Measurements from ENCODE around the gene UBA6. TPM values are rescaled to one million over a fixed set of nuclear protein-coding genes. Genes with fewer than 3 reads are reported as not detected.
A peak's percentile ranks its signal among the peaks of the same experiment; 100 is the strongest.

UBA6 gene
- total RNA-seq, 1 experiment from 2014 or later, result 81.5 TPM

DNA sequence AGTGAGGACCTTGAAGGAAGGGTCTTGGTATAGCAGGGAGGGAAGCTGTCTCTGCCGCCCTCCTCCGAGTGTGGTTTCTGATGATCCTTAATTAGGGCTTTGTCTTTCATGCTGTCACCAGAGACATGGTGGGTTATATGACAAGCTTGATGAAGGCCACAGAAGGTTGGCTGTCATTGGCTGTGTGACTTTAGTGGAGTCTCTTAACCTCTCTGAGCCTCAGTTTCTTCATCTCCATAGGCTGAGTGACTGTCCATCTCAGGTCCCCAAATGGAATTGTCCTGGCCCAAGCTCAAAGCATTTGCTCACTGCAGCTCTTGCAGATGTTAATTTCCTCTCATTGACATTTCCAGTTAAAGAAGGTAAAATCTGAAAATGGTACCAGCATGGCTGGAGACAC lies 16.6 kb upstream of the UBA6 start:
- ATAC-seq (no peak), DNase-seq (ENCODE audit: low spot score) (no peak)
- no peaks in the 10 kb centered on the region for H3K27me3 Mint-ChIP-seq (ENCODE audit: low read depth)
- H3K9me3 Mint-ChIP-seq, result peaks cover 8% of the 10 kb centered on the region
- CTCF ChIA-PET, result no interaction called here
- TF ChIP-seq, protein P1, sequence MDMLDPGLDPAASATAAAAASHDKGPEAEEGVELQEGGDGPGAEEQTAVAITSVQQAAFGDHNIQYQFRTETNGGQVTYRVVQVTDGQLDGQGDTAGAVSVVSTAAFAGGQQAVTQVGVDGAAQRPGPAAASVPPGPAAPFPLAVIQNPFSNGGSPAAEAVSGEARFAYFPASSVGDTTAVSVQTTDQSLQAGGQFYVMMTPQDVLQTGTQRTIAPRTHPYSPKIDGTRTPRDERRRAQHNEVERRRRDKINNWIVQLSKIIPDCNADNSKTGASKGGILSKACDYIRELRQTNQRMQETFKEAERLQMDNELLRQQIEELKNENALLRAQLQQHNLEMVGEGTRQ (CRISPR knock-in tag; IDR thresholded peaks at IDR 0.05), result no peak
- TF ChIP-seq SMAD4 (CRISPR knock-in tag; IDR thresholded peaks at IDR 0.05) (no peak), ZBTB21 (CRISPR knock-in tag; IDR thresholded peaks at IDR 0.05; ENCODE audit: borderline replicate concordance) (no peak)
- H3K27ac Mint-ChIP-seq, result no peak overlapping the region
- peaks cover 36% of the 10 kb centered on the region for H3K4me1 Mint-ChIP-seq
- no peak overlapping the region for H3K4me3 Mint-ChIP-seq
- POLR2A ChIA-PET, result no interaction called here
- peaks cover 39% of the 10 kb centered on the region for H3K36me3 Mint-ChIP-seq

DNA sequence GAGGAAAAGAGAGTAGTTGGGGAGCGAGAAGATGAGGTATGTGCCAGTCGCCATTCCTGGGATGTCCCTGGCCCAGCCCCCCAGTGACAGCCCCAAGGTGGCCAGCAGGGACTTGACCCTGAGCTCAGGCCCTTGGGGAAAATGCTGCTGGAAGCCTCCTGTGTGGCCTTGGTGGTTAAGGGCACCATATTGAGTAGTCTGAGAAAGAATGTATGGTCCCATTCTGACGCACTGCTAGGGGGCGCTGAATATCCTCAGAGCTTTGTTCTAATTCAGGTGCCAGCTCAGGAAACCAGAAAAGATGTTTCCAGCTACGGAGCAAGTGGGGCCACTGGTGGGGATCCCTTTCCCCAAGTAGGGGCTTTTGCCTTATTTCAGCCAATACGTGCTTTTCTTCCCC lies 14.0 kb upstream of the UBA6 start:
- TF ChIP-seq, protein P2, sequence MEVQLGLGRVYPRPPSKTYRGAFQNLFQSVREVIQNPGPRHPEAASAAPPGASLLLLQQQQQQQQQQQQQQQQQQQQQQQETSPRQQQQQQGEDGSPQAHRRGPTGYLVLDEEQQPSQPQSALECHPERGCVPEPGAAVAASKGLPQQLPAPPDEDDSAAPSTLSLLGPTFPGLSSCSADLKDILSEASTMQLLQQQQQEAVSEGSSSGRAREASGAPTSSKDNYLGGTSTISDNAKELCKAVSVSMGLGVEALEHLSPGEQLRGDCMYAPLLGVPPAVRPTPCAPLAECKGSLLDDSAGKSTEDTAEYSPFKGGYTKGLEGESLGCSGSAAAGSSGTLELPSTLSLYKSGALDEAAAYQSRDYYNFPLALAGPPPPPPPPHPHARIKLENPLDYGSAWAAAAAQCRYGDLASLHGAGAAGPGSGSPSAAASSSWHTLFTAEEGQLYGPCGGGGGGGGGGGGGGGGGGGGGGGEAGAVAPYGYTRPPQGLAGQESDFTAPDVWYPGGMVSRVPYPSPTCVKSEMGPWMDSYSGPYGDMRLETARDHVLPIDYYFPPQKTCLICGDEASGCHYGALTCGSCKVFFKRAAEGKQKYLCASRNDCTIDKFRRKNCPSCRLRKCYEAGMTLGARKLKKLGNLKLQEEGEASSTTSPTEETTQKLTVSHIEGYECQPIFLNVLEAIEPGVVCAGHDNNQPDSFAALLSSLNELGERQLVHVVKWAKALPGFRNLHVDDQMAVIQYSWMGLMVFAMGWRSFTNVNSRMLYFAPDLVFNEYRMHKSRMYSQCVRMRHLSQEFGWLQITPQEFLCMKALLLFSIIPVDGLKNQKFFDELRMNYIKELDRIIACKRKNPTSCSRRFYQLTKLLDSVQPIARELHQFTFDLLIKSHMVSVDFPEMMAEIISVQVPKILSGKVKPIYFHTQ (CRISPR knock-in tag; IDR thresholded peaks at IDR 0.05), result no peak
- TF ChIP-seq, protein P3, sequence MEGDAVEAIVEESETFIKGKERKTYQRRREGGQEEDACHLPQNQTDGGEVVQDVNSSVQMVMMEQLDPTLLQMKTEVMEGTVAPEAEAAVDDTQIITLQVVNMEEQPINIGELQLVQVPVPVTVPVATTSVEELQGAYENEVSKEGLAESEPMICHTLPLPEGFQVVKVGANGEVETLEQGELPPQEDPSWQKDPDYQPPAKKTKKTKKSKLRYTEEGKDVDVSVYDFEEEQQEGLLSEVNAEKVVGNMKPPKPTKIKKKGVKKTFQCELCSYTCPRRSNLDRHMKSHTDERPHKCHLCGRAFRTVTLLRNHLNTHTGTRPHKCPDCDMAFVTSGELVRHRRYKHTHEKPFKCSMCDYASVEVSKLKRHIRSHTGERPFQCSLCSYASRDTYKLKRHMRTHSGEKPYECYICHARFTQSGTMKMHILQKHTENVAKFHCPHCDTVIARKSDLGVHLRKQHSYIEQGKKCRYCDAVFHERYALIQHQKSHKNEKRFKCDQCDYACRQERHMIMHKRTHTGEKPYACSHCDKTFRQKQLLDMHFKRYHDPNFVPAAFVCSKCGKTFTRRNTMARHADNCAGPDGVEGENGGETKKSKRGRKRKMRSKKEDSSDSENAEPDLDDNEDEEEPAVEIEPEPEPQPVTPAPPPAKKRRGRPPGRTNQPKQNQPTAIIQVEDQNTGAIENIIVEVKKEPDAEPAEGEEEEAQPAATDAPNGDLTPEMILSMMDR (IDR thresholded peaks at IDR 0.05), result peak; percentile 13; the same call in 1 of the 2 replicates
- TF ChIP-seq GRHL2 (CRISPR knock-in tag; IDR thresholded peaks at IDR 0.05; ENCODE audit: insufficient replicate concordance, severe bottlenecking), result no peak
- Mint-ChIP-seq H3K9me3 (no peaks in the 10 kb centered on the region), H3K27ac (no peak overlapping the region), H3K27me3 (ENCODE audit: low read depth) (no peaks in the 10 kb centered on the region), H3K4me3 (no peak overlapping the region), H3K36me3 (peaks cover 19% of the 10 kb centered on the region), H3K4me1 (peaks cover 43% of the 10 kb centered on the region)
- no peak for DNase-seq (ENCODE audit: low spot score)
- peak; percentile 16 for ATAC-seq
- POLR2A ChIA-PET, result no interaction called here
- CTCF ChIA-PET, result interaction anchor here (1.0 to 5.0 kb wide), 4 partner anchors 9 to 204 kb away, joined by 3 to 27 read pairs (median 12); partner anchors contain the start of gene UBA6

DNA sequence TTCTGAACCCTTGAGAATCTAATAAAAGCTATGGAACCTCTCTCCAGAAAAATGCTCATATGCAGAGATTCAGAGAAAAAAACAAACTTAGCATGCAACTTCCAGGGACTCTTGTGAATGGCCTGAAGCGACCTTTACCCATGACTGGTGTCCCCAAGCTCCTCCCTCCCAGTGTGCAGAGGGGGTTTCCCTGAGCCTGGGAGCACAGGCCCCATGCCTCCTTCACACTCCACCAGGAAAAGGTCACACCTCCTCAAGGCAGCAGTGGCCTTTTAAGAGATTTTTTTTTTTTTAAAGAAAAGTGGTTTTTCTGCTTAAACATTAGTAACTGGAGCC lies 13.3 kb upstream of the UBA6 start:
- no peak for ATAC-seq
- Mint-ChIP-seq H3K4me3 (no peak overlapping the region), H3K9me3 (no peaks in the 10 kb centered on the region), H3K36me3 (peaks cover 19% of the 10 kb centered on the region), H3K4me1 (peaks cover 43% of the 10 kb centered on the region), H3K27ac (no peak overlapping the region), H3K27me3 (ENCODE audit: low read depth) (no peaks in the 10 kb centered on the region)
- ChIA-PET CTCF (interaction anchor here (1.2 to 5.0 kb wide), 3 partner anchors 9 to 204 kb away, joined by 3 to 27 read pairs (median 20); partner anchors contain the start of gene UBA6), POLR2A (no interaction called here)
- no peak for DNase-seq (ENCODE audit: low spot score)
- no peak for TF ChIP-seq MXD4 (CRISPR knock-in tag; IDR thresholded peaks at IDR 0.05; ENCODE audit: borderline replicate concordance)
- TF ChIP-seq, protein P4, sequence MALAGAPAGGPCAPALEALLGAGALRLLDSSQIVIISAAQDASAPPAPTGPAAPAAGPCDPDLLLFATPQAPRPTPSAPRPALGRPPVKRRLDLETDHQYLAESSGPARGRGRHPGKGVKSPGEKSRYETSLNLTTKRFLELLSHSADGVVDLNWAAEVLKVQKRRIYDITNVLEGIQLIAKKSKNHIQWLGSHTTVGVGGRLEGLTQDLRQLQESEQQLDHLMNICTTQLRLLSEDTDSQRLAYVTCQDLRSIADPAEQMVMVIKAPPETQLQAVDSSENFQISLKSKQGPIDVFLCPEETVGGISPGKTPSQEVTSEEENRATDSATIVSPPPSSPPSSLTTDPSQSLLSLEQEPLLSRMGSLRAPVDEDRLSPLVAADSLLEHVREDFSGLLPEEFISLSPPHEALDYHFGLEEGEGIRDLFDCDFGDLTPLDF (CRISPR knock-in tag; IDR thresholded peaks at IDR 0.05), result no peak
- TF ChIP-seq ZNF671 (CRISPR knock-in tag; IDR thresholded peaks at IDR 0.05), result no peak
- no peak for TF ChIP-seq ZNF138 (CRISPR knock-in tag; conservative IDR thresholded peaks at IDR 0.05)
- no peak for TF ChIP-seq ELF4 (CRISPR knock-in tag; IDR thresholded peaks at IDR 0.05; ENCODE audit: low read depth)
- TF ChIP-seq CREB1 (CRISPR knock-in tag; IDR thresholded peaks at IDR 0.05), result no peak
- TF ChIP-seq, protein P5, sequence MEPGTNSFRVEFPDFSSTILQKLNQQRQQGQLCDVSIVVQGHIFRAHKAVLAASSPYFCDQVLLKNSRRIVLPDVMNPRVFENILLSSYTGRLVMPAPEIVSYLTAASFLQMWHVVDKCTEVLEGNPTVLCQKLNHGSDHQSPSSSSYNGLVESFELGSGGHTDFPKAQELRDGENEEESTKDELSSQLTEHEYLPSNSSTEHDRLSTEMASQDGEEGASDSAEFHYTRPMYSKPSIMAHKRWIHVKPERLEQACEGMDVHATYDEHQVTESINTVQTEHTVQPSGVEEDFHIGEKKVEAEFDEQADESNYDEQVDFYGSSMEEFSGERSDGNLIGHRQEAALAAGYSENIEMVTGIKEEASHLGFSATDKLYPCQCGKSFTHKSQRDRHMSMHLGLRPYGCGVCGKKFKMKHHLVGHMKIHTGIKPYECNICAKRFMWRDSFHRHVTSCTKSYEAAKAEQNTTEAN (CRISPR knock-in tag; IDR thresholded peaks at IDR 0.05), result no peak
- TF ChIP-seq, protein P6, sequence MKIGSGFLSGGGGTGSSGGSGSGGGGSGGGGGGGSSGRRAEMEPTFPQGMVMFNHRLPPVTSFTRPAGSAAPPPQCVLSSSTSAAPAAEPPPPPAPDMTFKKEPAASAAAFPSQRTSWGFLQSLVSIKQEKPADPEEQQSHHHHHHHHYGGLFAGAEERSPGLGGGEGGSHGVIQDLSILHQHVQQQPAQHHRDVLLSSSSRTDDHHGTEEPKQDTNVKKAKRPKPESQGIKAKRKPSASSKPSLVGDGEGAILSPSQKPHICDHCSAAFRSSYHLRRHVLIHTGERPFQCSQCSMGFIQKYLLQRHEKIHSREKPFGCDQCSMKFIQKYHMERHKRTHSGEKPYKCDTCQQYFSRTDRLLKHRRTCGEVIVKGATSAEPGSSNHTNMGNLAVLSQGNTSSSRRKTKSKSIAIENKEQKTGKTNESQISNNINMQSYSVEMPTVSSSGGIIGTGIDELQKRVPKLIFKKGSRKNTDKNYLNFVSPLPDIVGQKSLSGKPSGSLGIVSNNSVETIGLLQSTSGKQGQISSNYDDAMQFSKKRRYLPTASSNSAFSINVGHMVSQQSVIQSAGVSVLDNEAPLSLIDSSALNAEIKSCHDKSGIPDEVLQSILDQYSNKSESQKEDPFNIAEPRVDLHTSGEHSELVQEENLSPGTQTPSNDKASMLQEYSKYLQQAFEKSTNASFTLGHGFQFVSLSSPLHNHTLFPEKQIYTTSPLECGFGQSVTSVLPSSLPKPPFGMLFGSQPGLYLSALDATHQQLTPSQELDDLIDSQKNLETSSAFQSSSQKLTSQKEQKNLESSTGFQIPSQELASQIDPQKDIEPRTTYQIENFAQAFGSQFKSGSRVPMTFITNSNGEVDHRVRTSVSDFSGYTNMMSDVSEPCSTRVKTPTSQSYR (CRISPR knock-in tag; IDR thresholded peaks at IDR 0.05), result no peak
- no peak for TF ChIP-seq SP1 (CRISPR knock-in tag; conservative IDR thresholded peaks at IDR 0.05)
- TF ChIP-seq OVOL2 (CRISPR knock-in tag; IDR thresholded peaks at IDR 0.05; ENCODE audit: borderline replicate concordance), result no peak
- TF ChIP-seq, protein P7, sequence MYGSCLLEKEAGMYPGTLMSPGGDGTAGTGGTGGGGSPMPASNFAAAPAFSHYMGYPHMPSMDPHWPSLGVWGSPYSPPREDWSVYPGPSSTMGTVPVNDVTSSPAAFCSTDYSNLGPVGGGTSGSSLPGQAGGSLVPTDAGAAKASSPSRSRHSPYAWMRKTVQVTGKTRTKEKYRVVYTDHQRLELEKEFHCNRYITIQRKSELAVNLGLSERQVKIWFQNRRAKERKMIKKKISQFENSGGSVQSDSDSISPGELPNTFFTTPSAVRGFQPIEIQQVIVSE (CRISPR knock-in tag; IDR thresholded peaks at IDR 0.05; ENCODE audit: borderline replicate concordance), result no peak
